ENCODE results near the gene LDAH.
"Not testable (repeated sequence)": the region's sequence is repeated elsewhere in the genome, so short reads cannot be mapped to it uniquely, and the experiment has no call there.

LDAH gene

GRCh38 chr2:20822535-20823490 lies at the start of gene LDAH:
LDAH (minus strand) TSS chr2:20823101; CDS start chr2:20801463, 21,638 bp downstream.
- in situ Hi-C loops (cut with MboI; ENCODE audit: low sequenced_read_pairs), result no loop called here

DNA sequence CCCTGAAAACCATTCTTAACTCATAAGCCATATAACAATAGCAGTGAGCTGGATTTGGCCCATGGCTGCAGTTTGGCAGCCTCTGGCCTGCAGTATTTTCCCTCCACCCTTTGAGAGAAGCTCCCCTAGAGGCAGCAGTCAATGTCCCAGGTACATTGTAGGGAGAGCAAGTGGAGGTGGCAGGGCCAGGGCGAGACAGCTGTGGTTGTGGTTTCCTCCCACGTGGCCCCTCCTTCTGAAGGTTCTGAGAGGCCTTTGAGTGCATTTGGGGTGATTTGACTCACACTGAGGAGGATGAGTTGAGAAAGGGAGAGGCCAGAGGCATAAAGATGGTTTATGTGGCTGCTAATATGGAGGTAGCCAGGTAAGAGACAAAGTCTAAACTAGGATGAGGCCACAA lies 45.5 kb upstream of the LDAH start:
- in situ Hi-C loops (cut with MboI; ENCODE audit: low sequenced_read_pairs), result no loop called here

- in situ Hi-C loops (cut with MboI; ENCODE audit: low sequenced_read_pairs), result no loop called here
These were observed 39.9 kb upstream of the LDAH start for GRCh38 chr2:20862850-20863249.

GRCh38 chr2:20855456-20855855 lies 32.6 kb upstream of the LDAH start:
- in situ Hi-C loops (cut with MboI; ENCODE audit: low sequenced_read_pairs), result no loop called here

DNA sequence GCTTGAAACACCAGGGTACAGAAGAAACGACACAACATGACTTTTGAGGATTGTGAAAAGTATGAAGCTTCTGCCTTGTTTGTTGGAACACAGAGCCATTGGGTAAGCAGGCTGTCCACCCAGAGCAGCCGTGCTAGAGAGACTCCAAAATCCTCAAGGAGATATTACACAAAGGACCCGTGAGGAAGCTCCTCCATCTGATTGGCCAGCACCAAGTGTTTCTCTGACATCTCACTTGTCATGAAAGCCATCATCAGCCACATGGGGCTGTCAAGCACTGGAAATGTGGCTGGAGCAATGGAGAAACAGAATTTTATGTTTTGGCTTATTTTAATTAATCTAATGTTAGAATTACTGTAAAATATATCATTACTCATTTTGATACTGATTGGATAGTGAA lies 29.8 kb upstream of the LDAH start:
- in situ Hi-C loops (cut with MboI; ENCODE audit: low sequenced_read_pairs), result no loop called here

- in situ Hi-C loops (cut with MboI; ENCODE audit: low sequenced_read_pairs), result no loop called here
These were observed 29.2 kb upstream of the LDAH start for GRCh38 chr2:20852139-20852538.

DNA sequence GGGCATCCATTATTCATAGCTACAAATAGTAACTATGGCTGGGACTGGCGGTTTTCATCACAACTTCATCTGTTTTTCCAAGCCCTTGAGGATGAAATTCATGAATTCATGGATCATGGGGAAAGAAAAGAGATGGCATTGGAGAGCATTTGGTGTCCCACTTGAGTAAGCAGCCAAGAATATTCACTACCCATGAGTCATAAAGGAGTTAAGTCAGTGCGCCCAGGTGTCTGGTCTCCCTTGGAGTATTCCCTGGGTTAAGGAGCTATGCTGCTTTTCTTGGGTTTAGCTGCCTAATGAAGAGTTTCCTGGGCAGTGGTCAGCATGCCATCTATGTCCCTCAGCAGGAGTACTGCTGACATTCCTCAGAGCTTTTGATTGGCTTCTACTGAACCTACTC lies 21.3 kb upstream of the LDAH start:
- in situ Hi-C loops (cut with MboI; ENCODE audit: low sequenced_read_pairs), result no loop called here

- in situ Hi-C loops (cut with MboI; ENCODE audit: low sequenced_read_pairs), result no loop called here
These were observed 16.2 kb upstream of the LDAH start for GRCh38 chr2:20839052-20839451.

- in situ Hi-C loops (cut with MboI; ENCODE audit: low sequenced_read_pairs), result no loop called here
These were observed 15.1 kb upstream of the LDAH start for GRCh38 chr2:20838016-20838415.

DNA sequence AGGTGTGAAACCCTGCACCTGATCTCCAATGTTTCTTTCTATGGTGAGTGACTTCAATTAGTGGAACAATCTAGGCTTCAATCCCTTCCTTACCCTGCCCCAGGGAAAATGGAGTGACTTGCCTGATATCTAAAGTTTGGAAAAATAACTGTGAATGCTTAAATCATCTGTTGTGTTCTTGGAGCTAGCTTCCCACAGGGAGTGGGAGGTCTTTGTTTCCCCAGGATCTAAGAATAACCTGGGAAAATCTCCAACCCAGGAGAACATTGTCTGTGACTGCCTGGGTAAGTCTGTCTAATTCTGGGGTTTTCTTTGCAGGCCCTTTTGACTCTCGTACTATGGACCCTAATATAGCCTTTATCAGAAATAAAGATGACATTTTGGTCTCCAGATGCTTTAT lies 13.6 kb upstream of the LDAH start:
- in situ Hi-C loops (cut with MboI; ENCODE audit: low sequenced_read_pairs), result no loop called here

DNA sequence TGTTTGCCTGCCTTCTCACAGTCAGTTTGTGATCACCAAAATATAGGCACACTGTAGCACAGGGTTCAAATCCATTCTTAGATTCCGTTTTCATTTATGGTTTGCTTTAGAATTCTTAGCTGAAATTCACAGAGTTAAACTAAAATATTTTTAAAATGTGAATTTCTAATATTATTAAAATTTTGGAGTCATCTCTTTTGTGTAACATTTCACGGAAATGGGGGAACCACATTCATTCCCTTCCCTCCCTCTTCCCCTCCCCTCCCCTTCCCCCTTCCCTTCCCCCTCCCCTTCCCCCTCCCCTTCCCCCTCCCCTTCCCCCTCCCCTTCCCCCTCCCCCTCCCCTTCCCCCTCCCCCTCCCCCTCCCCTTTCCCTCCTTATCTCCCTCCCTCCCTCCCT lies 11.4 kb upstream of the LDAH start:
- in situ Hi-C loops (cut with MboI; ENCODE audit: low sequenced_read_pairs), result no loop called here

DNA sequence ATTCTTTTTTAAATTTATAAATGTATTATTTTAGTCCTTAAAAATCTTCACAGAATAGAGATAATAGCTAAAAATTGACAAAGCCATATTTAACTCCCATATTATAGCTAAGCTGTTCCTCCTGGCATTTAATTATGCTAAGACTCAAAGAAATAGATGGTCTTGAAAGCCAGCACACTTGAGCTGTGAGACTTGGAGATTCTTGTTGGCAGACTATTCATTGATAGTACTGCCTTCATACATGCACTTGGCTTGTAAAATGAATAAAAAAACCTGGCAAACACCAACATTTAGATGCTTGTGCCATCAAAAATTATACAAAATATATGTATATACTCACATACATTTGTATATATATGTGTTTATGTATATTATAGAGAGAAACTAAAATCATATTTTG lies 9.7 kb upstream of the LDAH start:
- in situ Hi-C loops (cut with MboI; ENCODE audit: low sequenced_read_pairs), result no loop called here

GRCh38 chr2:20829861-20830260 lies 7.0 kb upstream of the LDAH start:
- in situ Hi-C loops (cut with MboI; ENCODE audit: low sequenced_read_pairs), result no loop called here

DNA sequence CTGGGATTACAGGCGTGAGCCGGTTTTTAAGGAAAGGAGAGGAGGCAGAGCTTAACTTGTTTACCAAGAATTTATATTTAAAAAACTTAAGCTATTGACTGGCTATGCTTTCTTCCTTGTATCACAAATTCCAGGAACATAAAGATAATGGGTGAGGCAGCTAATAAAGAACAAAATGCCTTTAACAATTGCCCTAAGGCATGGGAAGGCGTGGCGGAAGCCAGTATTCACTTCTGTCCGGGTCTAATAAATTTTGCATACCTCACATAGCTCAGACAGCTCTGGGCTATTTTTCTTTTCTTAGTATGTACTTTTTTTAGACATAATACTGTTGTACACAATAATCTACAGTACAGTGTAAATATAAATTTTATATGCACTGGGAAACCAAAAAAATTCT lies 1.0 kb upstream of the LDAH start:
- in situ Hi-C loops (cut with MboI; ENCODE audit: low sequenced_read_pairs), result no loop called here

GRCh38 chr2:20818820-20819219 lies 4.1 kb downstream of the LDAH start:
- in situ Hi-C loops (cut with MboI; ENCODE audit: low sequenced_read_pairs), result no loop called here

DNA sequence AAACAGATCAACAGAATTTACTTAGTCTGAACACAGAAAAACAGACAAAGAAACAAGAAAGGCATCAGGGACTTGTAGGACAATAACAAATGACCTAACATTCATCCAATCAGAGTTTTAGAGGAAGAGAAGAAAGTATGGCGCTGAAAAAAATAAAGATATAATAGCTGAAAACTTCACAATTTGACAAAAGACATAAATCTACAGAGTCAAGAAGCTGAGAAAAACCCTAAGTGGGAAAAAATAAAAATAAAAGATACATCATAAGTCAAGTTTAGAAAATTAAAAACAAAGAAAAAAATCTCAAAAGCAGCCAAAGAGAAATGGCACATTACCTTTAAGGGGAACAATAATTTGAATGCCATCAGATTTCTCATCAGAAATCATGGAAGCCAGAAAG lies 7.7 kb downstream of the LDAH start:
- in situ Hi-C loops (cut with MboI; ENCODE audit: low sequenced_read_pairs), result no loop called here

DNA sequence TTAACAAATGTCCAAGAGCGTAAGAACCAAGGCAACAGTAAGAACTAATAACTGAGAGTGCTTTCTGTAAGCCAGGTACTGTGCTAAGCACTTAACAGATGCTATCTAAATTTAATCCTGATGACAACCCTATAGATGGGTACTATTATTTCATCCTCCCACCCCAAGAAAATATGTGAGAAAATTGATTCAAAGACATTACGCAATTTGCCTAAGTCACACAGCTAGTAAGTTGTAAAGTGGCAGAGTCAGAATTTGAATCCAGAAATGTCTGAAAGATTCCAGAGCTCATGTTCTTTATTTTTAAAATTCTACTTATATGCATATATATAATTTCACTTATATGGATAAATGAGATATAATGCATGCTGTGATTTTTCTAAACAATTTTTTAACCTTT lies 10.1 kb downstream of the LDAH start:
- in situ Hi-C loops (cut with MboI; ENCODE audit: low sequenced_read_pairs), result no loop called here

DNA sequence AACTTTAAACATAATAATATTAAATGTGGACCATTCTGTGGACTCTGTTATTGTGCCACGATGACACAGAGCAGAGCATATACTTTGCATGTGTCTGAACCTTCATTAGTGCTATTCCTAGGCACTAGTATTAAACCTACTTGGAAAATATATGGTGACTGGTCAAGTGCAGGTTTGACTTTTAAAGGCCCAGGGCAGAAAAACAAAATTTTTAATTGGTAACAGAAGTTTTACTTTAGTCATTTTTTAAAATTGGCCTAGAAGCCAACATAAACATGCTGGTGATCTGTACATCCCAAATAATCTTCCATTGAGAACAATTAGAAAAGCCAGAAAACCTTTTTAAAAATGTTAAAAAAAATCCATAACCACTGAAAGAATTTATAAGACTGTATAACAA lies 16.6 kb downstream of the LDAH start:
- in situ Hi-C loops (cut with MboI; ENCODE audit: low sequenced_read_pairs), result no loop called here

DNA sequence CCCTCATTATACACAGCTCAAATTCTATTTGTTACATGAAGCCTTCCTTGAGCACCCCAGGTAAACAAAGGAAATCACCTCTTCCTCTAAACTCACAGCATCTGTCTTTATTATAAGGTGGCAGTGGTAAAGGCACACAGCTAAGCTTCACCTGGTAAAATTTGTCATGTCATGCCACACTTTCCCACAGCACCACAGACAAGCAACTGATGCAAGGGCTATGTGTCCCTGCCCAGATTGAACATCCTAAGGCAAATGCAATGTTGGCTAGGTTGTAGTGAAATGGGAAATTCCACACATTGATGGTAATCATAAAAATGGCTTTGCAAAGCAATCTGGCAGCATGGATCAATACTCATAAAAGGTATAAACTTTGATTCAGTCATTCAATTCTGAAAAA lies 18.9 kb downstream of the LDAH start:
- in situ Hi-C loops (cut with MboI; ENCODE audit: low sequenced_read_pairs), result no loop called here

DNA sequence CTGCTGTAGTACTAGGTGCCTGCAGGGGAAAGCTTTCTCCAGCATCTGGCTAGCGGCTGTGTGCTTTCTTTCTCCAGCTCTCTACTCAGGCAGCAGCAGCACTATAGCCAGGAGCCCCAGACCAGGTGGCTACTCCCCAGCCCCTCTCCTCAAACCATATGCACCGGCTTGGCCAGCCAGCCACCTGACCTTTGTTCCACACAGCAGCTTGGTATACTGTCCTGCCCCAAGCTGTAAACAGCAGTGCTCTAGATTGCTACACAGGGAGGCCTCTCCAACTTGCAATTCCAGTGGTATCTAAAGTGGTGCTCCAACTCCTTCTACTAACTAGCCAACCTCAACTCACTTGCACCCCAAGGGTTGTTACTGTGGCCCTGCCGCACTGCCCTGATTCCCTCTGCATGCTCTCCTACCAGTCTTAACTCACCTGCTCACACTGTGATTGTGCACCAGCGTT lies 19.6 kb downstream of the LDAH start:
- in situ Hi-C loops (cut with MboI; ENCODE audit: low sequenced_read_pairs), result no loop called here

DNA sequence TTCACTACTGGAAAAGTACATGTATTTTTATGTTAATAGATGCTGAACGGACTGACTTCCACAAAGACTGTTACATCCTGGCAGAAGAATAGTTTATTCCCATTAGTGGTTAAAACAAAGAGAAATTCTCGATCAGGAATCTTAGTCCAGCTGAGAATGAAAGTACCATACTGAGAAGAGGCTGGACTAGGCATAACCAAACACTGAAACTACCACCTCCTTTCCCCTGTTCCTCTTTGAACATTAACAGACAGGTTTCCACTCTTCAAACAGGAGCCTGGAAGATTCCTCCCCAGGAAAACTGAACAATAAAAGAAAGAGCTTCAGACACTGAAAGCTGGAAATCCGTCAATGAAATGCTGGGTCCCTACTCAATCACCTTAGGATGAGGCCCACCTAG lies 25.8 kb downstream of the LDAH start:
- in situ Hi-C loops (cut with MboI; ENCODE audit: low sequenced_read_pairs), result no loop called here

GRCh38 chr2:20796374-20796791 lies 26.5 kb downstream of the LDAH start:
- in situ Hi-C loops (cut with MboI; ENCODE audit: low sequenced_read_pairs), result no loop called here

DNA sequence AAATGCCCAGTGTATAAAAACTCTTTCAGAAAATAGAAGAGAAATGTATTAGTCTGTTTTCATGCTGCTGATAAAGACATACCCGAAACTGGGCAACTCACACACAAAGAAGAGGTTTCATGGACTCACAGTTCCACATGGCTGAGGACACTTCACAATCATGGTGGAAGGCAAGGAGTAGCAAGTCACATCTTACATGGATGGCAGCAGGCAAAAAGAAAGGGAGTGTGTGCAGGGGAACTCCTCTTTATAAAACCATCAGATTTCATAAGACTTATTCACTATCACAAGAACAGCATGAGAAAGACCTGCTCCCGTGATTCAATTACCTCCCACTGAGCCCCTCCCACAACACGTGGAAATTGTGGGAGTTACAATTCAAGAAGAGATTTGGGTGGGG lies 29.0 kb downstream of the LDAH start:
- in situ Hi-C loops (cut with MboI; ENCODE audit: low sequenced_read_pairs), result not testable (repeated sequence)

Measured in HL-60/S4 (cell line).